Activated CD4-positive, alpha-beta T cell treated with anti-CD3 and anti-CD28 coated beads, Interleukin-2, amount 50 U/mL, for 48 hours (primary cell): ENCODE results near the gene ASPRV1.

Source experiments
- DNase-seq, 2 experiments: peaks; one replicate each; pipeline ENCODE4 v3.0.0-alpha.2; 2020

Gene ASPRV1

GRCh38 chr2:69937968-69938367, 23.5 kb downstream of the ASPRV1 start:
- DNase-seq: no peak

- DNase-seq: no peak
These were observed 24.5 kb downstream of the ASPRV1 start for GRCh38 chr2:69936906-69937305.

GRCh38 chr2:69935011-69935410, 26.4 kb downstream of the ASPRV1 start:
- no peak for DNase-seq

- no peak for DNase-seq
These were observed 26.9 kb downstream of the ASPRV1 start for GRCh38 chr2:69934614-69934908.

GRCh38 chr2:69933839-69934613, 27.4 kb downstream of the ASPRV1 start:
- peak; percentile 32 to 48 for DNase-seq

- DNase-seq: no peak
These were observed 28.1 kb downstream of the ASPRV1 start for GRCh38 chr2:69933254-69933828.

GRCh38 chr2:69932596-69932922, 28.9 kb downstream of the ASPRV1 start:
- no peak for DNase-seq

- no peak for DNase-seq
These were observed 29.4 kb downstream of the ASPRV1 start for GRCh38 chr2:69931832-69932595.

- no peak for DNase-seq
These were observed 34.4 kb downstream of the ASPRV1 start for GRCh38 chr2:69926849-69927515.

- DNase-seq: no peak
These were observed 38.3 kb downstream of the ASPRV1 start for GRCh38 chr2:69923116-69923515.

- no peak for DNase-seq
These were observed 43.0 kb downstream of the ASPRV1 start for GRCh38 chr2:69918401-69918800.

- no peak for DNase-seq
These were observed 43.6 kb downstream of the ASPRV1 start for GRCh38 chr2:69917852-69918251.

- DNase-seq: no peak
These were observed 45.3 kb downstream of the ASPRV1 start for GRCh38 chr2:69916106-69916505.

GRCh38 chr2:69914950-69915945, 46.2 kb downstream of the ASPRV1 start, which contains the start of gene MXD1:
Gene MXD1 (plus strand): TSS chr2:69915109. CDS start chr2:69915331, 222 bp downstream.
- DNase-seq: peak; percentile 100

GRCh38 chr2:69914164-69914949, 47.1 kb downstream of the ASPRV1 start:
- no peak for DNase-seq

- no peak for DNase-seq
These were observed 49.4 kb downstream of the ASPRV1 start for GRCh38 chr2:69911985-69912563.
